Liver (tissue), 9 donors: Measurements from ENCODE around the gene TWSG1. TPM values are rescaled to one million over a fixed set of nuclear protein-coding genes. Genes with fewer than 3 reads are reported as not detected.

ENCODE experiments used
- DNase-seq: peaks from one replicate; pipeline ENCODE4 v3.0.0-alpha.2; 2017; ENCODE audit warnings: low spot score
- H3K27ac ChIP-seq, 2 donors: one replicate each; pipeline ENCODE4 v1.7.0; 2013; ENCODE audit warnings: inconsistent platforms in 2 of 2, low read length in 2 of 2, control low read depth in 1 of 2, low read depth in 1 of 2, mild to moderate bottlenecking in 1 of 2
- H3K27me3 ChIP-seq, 4 donors: one replicate each; pipeline versions ENCODE4 v1.6.1 to v1.7.0; 2013; ENCODE audit warnings: low read length in 3 of 4, inconsistent platforms in 1 of 4, mild to moderate bottlenecking in 1 of 4, moderate library complexity in 1 of 4; ENCODE audit not compliant: control insufficient read depth in 4 of 4, insufficient read depth in 4 of 4
- H3K36me3 ChIP-seq, 4 donors: one replicate each; pipeline versions ENCODE4 v1.6.1 to v1.7.0; 2013; ENCODE audit warnings: low read length in 3 of 4, mild to moderate bottlenecking in 3 of 4, low read depth in 1 of 4, moderate library complexity in 1 of 4; ENCODE audit not compliant: control insufficient read depth in 4 of 4, insufficient read depth in 3 of 4
- H3K4me1 ChIP-seq, 4 donors: one replicate each; pipeline versions ENCODE4 v1.6.1 to v1.7.0; 2013; ENCODE audit warnings: low read length in 3 of 4, mild to moderate bottlenecking in 3 of 4, moderate library complexity in 1 of 4; ENCODE audit not compliant: control insufficient read depth in 4 of 4, insufficient read depth in 4 of 4
- H3K4me3 ChIP-seq, 3 donors: one replicate each; pipeline versions ENCODE4 v1.6.1 to v1.7.0; 2013; ENCODE audit warnings: low read length in 3 of 3, control low read depth in 1 of 3, low read depth in 1 of 3, mild to moderate bottlenecking in 1 of 3
- H3K9ac ChIP-seq, 2 donors: one replicate each; pipeline ENCODE4 v1.7.0; 2013; ENCODE audit warnings: low read length in 2 of 2, mild to moderate bottlenecking in 2 of 2, moderate library complexity in 2 of 2, control low read depth in 1 of 2, low read depth in 1 of 2
- H3K9me3 ChIP-seq, 4 donors: one replicate each; pipeline versions ENCODE4 v1.6.1 to v1.7.0; 2013; ENCODE audit warnings: low read length in 3 of 4; ENCODE audit not compliant: control insufficient read depth in 4 of 4
- EGR1 ChIP-seq, 2 donors: IDR thresholded peaks; 2 replicates each; pipeline ENCODE4 v1.6.1; 2016 to 2018; ENCODE audit warnings: antibody characterized with exemption in 2 of 2, low read depth in 2 of 2
- GABPA ChIP-seq, 2 donors: IDR thresholded peaks in 1 of 2; conservative IDR thresholded peaks in 1 of 2; 2 replicates each; pipeline ENCODE4 v1.6.1; 2016; ENCODE audit warnings: antibody characterized with exemption in 2 of 2, mild to moderate bottlenecking in 1 of 2, moderate library complexity in 1 of 2
- HNF4A ChIP-seq, 2 donors: conservative IDR thresholded peaks; 2 replicates each; pipeline ENCODE4 v1.6.1; 2016; ENCODE audit warnings: antibody characterized with exemption in 2 of 2, mild to moderate bottlenecking in 2 of 2
- HNF4G ChIP-seq: IDR thresholded peaks from 2 replicates; pipeline ENCODE4 v1.6.1; 2016; ENCODE audit warnings: antibody characterized with exemption
- NR2F2 ChIP-seq: IDR thresholded peaks from 2 replicates; pipeline ENCODE4 v1.6.1; 2016; ENCODE audit warnings: antibody characterized with exemption
- RAD21 ChIP-seq, 2 donors: IDR thresholded peaks; 2 replicates each; pipeline ENCODE4 v1.6.1; 2016; ENCODE audit warnings: antibody characterized with exemption in 2 of 2, mild to moderate bottlenecking in 2 of 2
- RXRA ChIP-seq, 2 donors: IDR thresholded peaks; 2 replicates each; pipeline ENCODE4 v1.6.1; 2017 to 2018; ENCODE audit warnings: antibody characterized with exemption in 2 of 2, mild to moderate bottlenecking in 1 of 2
- SP1 ChIP-seq: IDR thresholded peaks from 2 replicates; pipeline ENCODE4 v1.6.1; 2018; ENCODE audit warnings: antibody characterized with exemption, mild to moderate bottlenecking
- YY1 ChIP-seq: IDR thresholded peaks from 2 replicates; pipeline ENCODE4 v1.6.1; 2016; ENCODE audit warnings: antibody characterized with exemption, mild to moderate bottlenecking
- WGBS: extraction: QIAGEN DNeasy Blood & Tissue Kit; methylation state at CpG from one replicate; pipeline ENCODE4 v1.1.7; 2013; 5-methylcytosine and 5-hydroxymethylcytosine counted together
- polyA plus RNA-seq, 2 donors: library from polyadenylated mRNA; stranded (reverse) in 1 of 2; unstranded in 1 of 2; fragments of 200-250 nt in 1 of 2; fragments of >200 nt in 1 of 2; fragmentation: Nextera tagmentation in 1 of 2; extraction: Ambion mirVana in 1 of 2; gene quantifications; one replicate each; pipeline versions ENCODE4 v1.2.1 to v1.2.3, GENCODE V29; 2013 to 2015
- total RNA-seq, 2 donors: library from RNA; depleted of rRNA; stranded (reverse); fragments of >200 nt; gene quantifications; one replicate each; pipeline ENCODE4 v1.2.3, GENCODE V29; 2014
- TF ChIP-seq, protein P1 (sequence below): IDR thresholded peaks from 2 replicates; pipeline ENCODE4 v1.6.1; 2016; ENCODE audit warnings: antibody characterized with exemption
- TF ChIP-seq, protein P2 (sequence below): IDR thresholded peaks from 2 replicates; pipeline ENCODE4 v1.6.1; 2016; ENCODE audit warnings: antibody characterized with exemption
- TF ChIP-seq, protein P3 (sequence below): fragments of 150-350 bp; IDR thresholded peaks from 2 replicates; pipeline ENCODE4 v1.5.1; 2017; ENCODE audit warnings: improper control_type of control experiment, low read depth, low read length; ENCODE audit not compliant: missing input control
- TF ChIP-seq, protein P4 (sequence below): IDR thresholded peaks from 2 replicates; pipeline ENCODE4 v1.6.1; 2016; ENCODE audit warnings: antibody characterized with exemption
- donor health status: healthy.
- donor health status: healthy.
- donor health status: healthy.
- donor health status: healthy.
- donor health status: healthy.

TWSG1 gene
- total and polyA plus RNA-seq, 4 donors: 3.9 to 11.1 (median 5.4) TPM

DNA sequence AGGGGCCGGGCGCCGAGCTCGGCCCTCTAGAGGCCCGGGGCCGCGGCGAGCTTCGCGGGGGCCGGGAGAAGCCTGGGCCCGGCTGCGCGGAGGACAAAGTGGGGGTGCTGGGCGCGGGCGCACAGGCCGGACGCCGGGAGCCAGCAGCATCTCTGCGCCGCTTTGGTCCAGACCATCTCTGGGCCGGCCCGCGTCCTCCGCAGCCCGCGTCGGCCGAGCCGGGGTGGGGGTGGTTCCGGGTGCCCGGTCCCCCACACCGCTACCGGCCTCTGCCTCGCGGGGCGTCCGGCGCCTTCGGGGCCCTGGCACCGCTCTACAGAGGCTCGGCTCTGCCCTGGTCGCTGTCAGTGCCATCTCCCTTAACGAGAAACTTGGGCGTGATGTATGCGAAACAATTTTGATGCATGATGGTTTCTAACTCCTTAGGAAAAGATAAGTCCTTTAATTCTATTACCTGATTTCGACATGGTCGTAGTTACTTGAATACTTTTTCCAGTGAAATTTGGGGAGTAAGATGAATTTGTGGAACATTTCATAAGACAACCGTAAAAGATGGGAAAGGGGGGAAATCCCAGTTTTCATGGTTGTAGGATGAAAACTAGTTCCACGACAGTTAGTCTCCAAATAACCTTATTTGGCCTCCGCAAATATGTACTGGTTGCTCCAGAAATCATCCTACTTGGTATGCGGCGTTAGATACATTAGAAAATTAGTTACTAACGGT lies 562 bp downstream of the TWSG1 start:
- H3K27ac ChIP-seq: peak overlapping the region; percentile 46 to 57
- TF ChIP-seq, protein P1, sequence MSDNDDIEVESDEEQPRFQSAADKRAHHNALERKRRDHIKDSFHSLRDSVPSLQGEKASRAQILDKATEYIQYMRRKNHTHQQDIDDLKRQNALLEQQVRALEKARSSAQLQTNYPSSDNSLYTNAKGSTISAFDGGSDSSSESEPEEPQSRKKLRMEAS: no peak
- TF ChIP-seq RXRA (IDR thresholded peaks at IDR 0.05): no peak
- TF ChIP-seq RAD21 (IDR thresholded peaks at IDR 0.05): no peak
- no peak for TF ChIP-seq SP1
- TF ChIP-seq NR2F2: no peak
- TF ChIP-seq YY1: no peak
- TF ChIP-seq HNF4G: no peak
- TF ChIP-seq, protein P2, sequence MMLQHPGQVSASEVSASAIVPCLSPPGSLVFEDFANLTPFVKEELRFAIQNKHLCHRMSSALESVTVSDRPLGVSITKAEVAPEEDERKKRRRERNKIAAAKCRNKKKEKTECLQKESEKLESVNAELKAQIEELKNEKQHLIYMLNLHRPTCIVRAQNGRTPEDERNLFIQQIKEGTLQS: no peak
- no peak for TF ChIP-seq HNF4A (conservative IDR thresholded peaks at IDR 0.05)
- no peak for DNase-seq
- WGBS: 9% methylated on average over 55 of the region's 55 CpGs
- peak overlapping the region; percentile 73 to 96 (median 77) for H3K4me3 ChIP-seq
- peak overlapping the region; percentile 43 to 59 for H3K9ac ChIP-seq
- H3K4me1 ChIP-seq: peaks cover 0 to 14% (median 11%) of the 10 kb centered on the region in 4 donors
- H3K36me3 ChIP-seq: no peaks in the 10 kb centered on the region
- H3K27me3 ChIP-seq: no peaks in the 10 kb centered on the region
- no peaks in the 10 kb centered on the region for H3K9me3 ChIP-seq

DNA sequence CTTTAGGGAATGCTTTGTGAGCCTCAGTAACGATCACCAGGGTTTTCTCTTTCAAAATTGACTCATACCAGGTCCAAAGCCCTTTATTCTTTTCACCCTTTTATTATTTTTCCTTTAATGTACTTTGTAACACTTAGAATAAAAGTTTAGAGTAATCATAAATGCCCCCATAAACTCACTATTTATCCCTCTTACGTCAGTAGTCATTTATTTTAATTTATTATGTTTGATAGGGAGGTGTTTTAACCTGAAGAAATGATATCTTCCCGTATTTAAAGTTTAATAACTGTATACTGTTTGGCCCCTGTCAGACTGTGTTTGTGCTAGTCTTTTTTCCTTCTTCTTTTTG lies 1.1 kb downstream of the TWSG1 start:
- H3K36me3 ChIP-seq: no peaks in the 10 kb centered on the region
- H3K9ac ChIP-seq: no peak overlapping the region
- no peak for DNase-seq
- no peaks in the 10 kb centered on the region for H3K9me3 ChIP-seq
- peak overlapping the region in 2 of 3 donors; percentile 73 to 96 for H3K4me3 ChIP-seq
- WGBS: 74% methylated on average over 3 of the region's 3 CpGs
- no peak overlapping the region for H3K27ac ChIP-seq
- TF ChIP-seq, protein P3, sequence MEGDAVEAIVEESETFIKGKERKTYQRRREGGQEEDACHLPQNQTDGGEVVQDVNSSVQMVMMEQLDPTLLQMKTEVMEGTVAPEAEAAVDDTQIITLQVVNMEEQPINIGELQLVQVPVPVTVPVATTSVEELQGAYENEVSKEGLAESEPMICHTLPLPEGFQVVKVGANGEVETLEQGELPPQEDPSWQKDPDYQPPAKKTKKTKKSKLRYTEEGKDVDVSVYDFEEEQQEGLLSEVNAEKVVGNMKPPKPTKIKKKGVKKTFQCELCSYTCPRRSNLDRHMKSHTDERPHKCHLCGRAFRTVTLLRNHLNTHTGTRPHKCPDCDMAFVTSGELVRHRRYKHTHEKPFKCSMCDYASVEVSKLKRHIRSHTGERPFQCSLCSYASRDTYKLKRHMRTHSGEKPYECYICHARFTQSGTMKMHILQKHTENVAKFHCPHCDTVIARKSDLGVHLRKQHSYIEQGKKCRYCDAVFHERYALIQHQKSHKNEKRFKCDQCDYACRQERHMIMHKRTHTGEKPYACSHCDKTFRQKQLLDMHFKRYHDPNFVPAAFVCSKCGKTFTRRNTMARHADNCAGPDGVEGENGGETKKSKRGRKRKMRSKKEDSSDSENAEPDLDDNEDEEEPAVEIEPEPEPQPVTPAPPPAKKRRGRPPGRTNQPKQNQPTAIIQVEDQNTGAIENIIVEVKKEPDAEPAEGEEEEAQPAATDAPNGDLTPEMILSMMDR: no peak
- TF ChIP-seq HNF4A (conservative IDR thresholded peaks at IDR 0.05): no peak
- TF ChIP-seq, protein P2: no peak
- no peak for TF ChIP-seq EGR1 (IDR thresholded peaks at IDR 0.05; ENCODE audit: low read depth in 2 of 2)
- no peak for TF ChIP-seq RAD21 (IDR thresholded peaks at IDR 0.05)
- no peak for TF ChIP-seq SP1
- TF ChIP-seq YY1: no peak
- TF ChIP-seq, protein P4, sequence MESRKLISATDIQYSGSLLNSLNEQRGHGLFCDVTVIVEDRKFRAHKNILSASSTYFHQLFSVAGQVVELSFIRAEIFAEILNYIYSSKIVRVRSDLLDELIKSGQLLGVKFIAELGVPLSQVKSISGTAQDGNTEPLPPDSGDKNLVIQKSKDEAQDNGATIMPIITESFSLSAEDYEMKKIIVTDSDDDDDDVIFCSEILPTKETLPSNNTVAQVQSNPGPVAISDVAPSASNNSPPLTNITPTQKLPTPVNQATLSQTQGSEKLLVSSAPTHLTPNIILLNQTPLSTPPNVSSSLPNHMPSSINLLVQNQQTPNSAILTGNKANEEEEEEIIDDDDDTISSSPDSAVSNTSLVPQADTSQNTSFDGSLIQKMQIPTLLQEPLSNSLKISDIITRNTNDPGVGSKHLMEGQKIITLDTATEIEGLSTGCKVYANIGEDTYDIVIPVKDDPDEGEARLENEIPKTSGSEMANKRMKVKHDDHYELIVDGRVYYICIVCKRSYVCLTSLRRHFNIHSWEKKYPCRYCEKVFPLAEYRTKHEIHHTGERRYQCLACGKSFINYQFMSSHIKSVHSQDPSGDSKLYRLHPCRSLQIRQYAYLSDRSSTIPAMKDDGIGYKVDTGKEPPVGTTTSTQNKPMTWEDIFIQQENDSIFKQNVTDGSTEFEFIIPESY: no peak
- TF ChIP-seq GABPA (IDR thresholded peaks at IDR 0.05 in 1 of 2, conservative IDR thresholded peaks at IDR 0.05 in 1 of 2): no peak
- TF ChIP-seq, protein P1: no peak
- peaks cover 0 to 14% (median 11%) of the 10 kb centered on the region in 4 donors for H3K4me1 ChIP-seq
- H3K27me3 ChIP-seq: no peaks in the 10 kb centered on the region
